Stimulated activated CD4-positive, alpha-beta T cell treated with anti-CD3 and anti-CD28 coated beads, Interleukin-15, amount 100 ng/mL, for 24 hours (primary cell): ENCODE measurements around the gene SHLD1.
A peak's percentile ranks its signal among the peaks of the same experiment; 100 is the strongest.

Experiments
- DNase-seq: peaks from one replicate; pipeline ENCODE4 v3.0.0-alpha.2; 2020

SHLD1 gene

DNA sequence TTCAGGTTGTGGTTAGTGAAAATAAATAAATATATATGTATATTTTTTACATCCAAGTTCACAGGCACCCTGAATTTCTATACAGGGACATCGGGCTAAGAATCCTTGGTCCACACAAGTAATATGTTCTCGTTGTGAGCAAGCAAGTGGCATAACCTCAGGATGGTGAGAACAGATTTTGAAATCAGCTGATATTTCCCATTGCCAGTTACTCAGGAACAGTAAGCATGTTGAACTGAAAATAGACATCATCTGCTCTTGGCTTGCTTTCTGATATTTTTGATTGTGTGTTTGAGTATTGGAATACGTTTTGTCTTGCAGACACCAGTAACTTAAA, 112.5 kb downstream of the SHLD1 start:
- DNase-seq, result no peak

DNA sequence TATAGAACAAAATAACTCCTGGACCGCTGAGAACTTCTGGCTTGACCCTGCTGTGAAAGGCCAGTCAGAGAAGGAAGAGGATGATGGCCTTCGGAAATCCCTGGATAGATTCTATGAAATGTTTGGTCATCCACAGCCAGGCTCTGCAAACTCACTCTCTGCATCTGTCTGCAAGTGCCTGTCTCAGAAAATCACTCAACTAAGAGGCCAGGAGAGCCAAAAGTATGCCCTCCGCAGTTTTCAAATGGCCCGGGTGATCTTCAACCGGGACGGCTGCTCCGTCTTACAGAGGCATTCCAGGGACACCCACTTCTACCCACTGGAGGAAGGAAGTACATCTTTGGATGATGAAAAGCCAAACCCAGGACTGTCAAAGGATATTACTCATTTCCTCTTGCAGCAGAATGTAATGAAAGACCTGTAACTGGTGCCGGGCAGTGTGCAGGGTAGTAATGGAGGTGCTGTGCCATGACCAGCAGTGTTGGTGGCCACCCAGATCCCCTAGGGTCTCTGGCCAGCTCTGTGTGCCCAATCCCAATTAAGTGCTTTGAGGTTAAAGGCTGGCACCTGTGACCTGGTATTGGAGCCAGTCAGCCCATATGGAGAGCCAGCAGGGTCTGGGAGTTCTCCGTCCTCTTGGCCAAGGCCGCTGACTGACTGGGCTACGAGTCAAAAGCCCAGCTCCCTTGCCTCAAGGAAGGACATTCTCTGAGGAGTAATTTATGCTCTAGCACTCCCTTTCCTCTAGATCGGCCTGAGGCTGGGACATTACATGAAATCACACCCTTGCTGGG, 113.0 kb downstream of the SHLD1 start:
- no peak for DNase-seq

DNA sequence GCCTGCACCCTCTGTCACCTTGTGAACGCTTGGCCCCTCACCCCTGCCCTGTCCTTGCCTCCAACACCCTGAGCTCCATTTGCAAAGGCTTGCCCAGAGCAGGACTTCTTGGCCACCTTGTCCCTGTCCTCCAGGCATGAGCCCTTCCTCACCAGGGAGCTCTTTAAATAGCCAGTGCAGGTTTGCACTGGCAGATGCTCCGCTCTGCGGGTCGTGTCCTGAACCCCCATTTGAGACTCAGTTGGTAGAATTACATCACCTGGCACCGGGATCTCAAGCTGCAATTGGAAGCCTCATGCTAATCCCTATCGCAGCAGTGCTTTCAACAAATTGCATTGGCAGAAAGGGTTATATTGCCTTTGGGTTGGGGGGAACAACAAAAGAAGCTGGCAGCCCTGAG, 114.2 kb downstream of the SHLD1 start:
- DNase-seq, result no peak

DNA sequence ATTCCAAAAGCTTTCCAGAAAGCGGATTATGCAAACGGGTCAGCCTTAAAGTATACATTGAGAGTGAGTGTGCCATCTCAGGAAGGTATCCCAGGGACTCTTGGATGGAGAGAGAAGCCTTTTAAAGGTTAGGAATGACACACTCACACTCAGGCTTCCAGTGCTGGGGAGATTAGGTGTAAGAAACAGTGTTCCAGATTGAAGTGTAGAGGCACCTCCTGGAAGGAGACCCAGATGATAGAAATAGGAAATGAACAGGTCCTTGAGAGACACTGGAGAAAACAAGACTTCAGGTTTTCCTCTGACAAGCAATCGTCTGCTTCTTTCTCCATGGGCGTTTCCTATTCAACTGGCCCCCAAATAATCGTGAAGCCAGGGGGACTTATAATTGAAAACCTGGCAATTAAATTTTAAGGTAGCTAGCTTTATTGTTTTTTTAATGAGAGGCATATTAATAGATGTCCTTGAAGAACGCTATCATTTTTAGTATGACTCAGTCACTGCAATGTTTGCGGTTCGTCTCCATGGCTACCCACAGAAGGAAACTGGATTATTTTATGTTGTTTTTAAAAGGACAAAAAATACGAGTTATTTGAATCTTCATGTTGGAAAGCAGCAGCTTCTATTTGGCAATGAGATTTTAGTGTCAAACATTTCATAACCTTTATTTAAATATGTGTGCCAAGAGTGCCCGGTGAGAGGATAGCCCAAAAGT, 114.8 kb downstream of the SHLD1 start:
- peak; percentile 17 for DNase-seq

DNA sequence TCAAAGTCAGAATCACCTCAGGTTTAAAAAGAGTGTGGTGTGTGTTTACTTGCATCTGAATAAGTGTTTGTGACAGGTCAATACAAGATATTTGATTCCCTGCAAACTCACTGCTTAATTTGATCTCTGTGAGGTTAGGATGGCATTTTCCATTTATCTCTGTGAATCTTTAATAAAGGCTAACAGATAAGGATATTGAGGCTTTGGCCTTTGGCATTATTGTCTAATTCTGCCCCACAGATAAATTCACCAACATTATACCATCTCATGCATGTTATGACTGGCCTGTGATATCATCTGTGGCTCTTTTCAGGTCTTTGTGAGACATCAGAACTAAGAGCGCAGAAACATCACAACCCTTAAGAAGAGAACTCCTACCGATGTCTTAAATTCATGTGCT, 115.4 kb downstream of the SHLD1 start:
- no peak for DNase-seq

DNA sequence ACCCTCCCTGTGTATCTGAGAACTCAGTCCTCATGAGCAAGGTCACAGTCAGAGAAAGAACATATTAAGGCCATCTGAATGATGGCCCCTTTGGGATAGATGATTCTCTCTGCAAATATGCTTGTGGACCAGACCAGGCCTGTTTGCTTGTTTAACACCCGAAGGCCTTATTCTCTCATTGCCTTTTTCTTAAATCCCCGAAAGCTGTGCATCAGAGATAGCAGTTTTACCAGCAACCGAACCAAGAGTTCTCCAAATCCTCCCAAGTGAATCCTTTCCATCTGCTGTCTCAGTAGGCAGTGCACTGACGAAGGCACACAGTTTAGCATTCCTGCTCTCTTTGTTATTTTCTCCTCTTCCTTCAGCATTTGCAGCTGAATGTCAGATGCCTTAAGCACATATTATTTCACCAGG, 120.4 kb downstream of the SHLD1 start:
- no peak for DNase-seq

DNA sequence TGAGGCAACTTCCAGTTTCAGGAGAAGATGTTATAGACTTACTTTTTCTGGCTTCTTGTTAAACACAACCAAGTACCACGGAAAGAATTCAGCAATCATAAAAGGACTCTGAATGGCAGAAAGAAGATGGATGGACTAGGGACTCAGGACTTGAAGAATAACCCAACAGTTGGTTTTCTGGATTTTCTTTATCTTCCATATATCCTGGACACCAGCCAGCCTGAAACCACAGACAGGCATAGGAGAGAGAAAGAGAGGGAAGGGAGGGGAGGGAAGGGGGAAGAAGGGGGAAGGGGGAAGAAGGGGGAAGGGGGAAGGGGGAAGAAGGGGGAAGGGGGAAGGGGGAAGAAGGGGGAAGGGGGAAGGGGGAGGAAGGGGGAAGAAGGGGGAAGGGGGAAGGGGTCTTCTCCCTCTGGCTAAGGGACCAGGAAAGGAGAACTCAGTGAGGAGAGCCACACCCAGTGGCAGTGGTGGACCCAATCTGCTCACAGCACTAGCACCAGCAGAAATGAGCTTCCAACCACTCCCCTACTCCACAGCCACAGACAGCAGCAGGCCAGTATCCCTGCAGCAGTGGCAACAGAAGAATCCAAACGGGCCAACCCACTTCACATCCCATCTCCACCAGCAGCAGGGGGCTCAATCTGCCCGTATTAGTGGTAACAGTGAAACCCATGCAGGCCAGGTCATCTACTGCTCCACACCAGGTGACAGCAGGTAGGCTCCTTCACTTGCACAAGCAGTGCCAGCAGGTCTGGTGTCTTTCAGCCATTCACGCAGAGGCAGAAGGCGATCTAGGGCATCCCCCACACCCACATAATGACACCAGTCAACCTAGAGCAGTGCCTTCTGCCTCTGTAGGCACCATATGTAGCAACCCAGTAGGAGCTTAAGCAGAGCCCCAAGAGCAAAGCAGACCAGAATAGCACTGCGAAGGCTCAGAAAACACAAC, 121.5 kb downstream of the SHLD1 start:
- no peak for DNase-seq

DNA sequence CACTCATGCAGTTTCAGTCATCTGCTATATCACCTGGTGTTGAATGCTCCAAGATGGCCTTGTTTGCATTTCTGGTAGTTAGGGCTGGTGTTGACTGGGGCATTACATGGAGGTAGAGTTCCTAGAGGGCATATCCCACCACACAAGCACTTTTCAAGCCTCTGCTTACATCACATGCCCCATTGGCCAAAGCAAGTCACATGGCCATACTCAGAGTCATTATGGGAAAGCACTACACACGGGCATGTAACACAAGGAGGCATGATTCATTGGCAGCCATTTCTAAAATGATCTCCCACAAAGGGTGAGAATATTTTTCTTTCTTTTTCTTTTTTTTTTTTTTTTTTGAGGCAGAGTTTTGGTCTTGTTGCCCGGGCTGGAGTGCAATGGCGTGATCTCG, 126.9 kb downstream of the SHLD1 start:
- no peak for DNase-seq

DNA sequence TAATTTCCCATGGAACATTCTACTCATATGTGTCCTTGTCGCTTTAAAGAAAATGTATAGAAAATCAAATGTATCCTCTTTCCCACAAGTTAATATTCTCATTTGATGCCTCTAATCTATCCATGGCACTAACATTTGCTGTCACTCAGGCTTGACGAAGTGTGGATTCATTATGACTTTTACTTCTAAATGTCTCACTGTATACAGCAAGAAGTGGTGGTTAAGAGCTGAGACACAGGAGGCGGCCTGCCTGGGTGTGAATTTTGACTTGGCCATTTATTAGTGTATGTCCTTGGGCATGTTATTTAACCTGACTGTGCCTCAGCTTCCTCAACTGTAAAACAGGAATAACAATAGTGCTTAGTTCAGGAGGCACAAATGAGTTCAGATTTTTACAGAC, 130.1 kb downstream of the SHLD1 start:
- DNase-seq, result no peak

DNA sequence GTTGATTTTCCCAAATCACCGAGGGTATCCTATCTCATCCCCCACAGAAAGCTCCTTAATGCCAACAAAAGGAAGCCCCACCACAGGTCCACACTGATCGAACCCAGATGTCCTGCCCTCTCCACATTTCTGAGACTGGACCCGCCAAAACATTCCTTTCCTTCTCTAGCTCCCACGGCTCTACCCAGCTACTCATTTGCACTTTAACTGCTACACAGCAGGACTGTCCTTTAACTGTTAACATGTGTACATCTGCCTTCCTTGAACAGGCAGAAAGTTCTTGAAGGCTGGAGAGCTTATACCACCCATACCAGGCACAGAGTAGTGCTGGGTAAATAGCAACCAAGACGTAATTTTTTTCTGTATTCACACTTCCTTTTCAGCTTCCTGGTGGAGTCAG, 131.5 kb downstream of the SHLD1 start:
- DNase-seq, result no peak

DNA sequence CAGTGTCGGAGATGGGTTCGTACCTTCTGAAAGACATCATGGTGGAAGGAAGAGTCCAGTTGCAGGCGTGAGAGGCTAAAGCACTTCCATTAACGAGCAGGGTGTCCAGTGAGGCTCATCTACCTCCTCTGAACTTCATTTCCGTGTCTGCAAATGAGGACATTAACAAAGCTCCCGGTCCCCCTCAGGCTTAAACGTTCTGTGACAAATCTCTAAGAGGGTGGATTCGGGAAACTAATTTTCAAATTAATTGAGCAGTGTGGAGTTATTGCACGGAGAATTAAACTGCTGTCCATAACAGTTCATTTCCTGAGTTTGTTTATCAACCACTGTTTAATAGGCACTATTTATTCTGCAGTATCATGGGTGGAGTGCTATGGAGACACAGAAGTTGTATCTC, 132.0 kb downstream of the SHLD1 start:
- no peak for DNase-seq

DNA sequence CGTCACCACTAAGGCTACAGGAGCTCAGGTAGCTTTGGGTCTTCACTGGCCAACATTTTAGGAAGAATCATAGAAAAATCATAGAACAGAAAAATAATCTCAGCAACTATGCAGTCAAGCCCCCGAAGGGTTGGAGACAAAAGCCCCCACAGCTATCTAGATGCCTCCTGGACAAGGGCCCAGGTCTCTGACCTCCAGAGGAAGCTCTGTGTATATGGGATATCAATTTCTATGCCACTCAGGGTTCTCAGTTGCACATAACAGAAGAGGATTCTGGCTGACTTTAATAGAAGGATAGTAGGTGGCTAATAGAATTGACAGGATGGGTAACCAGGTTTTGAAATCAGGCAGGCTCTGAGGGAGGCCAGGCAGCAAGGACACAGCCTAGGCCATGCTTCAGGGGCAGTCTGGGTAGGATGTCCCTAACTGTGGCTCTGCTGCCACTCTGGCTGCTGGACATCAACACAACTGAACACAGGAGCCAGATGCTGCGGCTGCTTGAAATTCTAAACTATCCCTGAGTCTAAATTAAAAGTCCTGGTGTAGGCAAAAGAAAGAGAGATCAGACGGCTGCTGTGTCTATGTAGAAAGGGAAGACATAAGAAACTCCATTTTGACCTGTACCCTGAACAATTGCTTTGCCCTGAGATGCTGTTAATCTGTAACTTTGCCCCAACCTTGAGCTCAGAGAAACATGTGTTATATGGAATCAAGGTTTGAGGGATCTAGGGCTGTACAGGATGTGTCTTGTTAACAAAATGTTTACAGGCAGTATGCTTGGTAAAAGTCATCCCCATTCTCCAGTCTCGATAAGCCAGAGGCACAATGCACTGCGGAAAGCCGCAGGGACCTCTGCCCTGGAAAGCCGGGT, 134.5 kb downstream of the SHLD1 start:
- no peak for DNase-seq

DNA sequence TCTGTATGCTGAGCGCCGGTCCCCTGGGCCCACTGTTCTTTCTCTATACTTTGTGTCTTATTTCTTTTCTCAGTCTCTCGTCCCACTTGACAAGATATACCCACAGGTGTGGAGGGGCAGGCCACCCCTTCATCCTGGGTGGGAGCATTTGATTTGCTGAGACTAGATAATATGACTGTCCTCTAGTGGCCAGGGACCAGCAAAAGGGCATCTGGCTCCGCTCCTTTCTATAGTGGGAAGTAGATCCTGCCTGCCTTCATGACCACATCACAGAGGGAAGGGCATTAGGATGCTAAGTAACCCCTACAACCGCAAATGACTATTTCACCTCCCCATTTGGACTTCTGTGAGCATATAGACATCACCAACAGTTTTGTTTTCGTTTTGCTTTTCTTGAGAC, 135.7 kb downstream of the SHLD1 start:
- no peak for DNase-seq

DNA sequence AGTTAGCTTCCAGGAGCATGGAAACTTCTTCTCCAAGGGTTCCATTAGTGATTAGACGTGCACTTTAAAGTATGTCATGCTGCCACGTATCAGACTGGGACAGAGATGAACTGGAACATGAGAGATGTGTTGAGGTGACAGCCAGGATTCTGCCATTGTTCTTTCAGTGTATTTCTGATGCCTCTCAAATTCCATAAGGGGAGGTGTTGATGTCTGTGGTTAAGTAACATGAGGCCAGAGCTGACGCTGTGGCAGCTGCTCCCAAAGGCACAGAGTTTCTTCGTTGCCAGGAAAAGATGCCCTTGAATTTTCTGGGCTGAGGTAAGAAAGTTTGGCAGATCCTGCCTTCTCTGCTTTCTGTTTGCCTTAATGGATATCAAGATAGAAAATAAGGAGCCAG, 136.6 kb downstream of the SHLD1 start:
- DNase-seq, result no peak

DNA sequence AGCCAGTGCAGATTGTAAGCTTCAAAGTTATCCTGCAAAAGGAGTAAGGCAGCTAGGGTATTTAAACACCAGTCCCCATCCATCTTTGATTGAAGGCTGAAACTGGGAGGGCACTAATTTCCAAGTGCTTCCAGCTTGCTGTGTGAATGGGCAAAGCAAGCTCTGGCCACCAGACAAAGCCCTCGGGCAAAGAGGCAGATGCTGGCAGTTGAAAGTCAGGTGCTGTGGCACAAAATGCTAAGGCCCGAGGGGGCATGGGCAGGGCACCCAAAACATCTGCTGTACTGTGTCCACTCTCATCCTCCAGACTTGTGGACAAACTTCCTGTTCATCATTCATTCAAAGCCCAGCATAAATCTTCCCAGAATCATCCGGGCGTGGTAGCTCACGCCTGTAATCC, 137.2 kb downstream of the SHLD1 start:
- no peak for DNase-seq

DNA sequence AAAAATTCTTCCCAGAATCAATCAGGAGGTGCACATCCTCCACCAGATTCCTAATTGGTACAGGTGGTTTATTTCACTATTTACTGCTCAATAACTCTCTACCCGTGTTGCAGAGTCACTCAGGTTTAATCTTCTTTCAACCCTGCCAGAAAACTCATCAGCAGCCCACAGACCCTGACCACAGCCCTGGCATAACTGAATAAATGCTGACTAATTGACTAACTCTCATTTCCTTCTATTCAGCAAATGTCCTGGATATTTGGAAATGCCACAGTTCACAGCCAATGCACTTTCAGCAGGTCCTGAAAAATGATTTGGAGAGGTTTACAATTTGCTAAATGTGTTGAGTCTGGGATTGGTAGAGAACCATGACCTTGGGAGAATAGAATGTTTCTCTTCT, 137.8 kb downstream of the SHLD1 start:
- DNase-seq, result no peak

DNA sequence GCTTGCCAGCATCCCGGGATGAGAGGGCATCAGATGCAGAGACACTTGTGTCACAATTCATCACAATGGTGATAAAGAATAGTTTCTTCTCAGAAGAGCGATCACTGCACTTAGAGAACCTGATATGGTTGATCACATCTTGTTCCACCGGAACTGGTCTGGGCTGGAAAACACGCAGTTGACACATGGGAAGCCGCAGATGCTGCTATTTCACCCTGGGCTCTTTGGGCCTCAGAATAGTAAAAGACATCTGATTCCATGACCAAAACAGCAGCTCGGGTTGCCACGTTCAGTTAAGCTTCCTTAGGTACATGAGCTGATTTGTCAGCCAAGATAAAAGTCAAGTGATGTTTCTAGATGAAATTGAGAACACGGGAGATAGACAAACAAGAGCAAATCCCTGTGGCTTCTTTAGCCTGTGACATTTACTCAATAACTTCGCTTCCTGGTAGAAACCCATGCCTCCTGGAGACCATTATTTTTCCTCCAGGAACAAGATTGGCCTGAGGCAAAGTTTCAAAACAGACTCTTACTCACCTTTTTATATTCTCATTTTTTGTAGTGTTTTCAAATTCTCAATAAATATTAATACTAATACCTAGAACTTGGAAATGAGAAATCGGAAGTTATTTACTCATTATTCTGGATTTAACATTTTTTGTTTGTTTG, 140.7 kb downstream of the SHLD1 start:
- no peak for DNase-seq

DNA sequence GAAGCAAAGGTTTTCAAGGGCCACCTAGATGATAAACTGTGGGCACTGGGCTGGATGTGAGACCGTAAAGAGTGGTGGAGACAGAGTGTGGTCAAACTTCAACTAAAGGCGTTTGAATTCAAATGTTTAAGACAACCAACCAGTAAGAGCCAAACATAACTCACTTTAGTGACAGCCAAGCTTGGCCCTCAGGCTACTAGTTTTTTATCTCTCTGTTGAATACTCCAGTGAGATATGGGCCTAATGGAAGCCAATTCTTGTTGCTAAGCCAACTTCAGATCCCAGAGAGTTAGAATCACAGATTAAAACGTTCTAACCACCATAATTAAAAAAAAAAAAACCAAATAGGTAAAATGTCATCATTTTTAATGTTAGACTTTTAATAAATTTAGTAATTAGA, 142.9 kb downstream of the SHLD1 start:
- no peak for DNase-seq

DNA sequence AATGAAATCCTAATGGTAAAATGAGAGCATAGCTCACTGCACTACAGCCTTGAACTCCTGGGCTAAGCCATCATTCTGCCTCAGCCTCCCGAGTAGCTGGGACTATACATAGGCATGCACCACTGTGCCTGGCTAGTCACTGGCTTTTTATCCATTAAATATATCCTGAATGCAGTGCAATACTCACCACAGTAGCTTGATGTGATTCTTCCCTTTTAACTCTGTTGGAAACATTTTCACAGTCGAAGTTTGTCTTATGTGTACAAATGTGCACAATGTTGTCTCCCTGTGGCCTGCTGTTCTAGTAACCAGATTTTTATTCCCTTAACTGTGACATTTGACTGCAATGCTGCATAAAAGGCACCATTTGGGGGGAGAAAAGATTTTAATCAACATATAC, 143.4 kb downstream of the SHLD1 start:
- no peak for DNase-seq

DNA sequence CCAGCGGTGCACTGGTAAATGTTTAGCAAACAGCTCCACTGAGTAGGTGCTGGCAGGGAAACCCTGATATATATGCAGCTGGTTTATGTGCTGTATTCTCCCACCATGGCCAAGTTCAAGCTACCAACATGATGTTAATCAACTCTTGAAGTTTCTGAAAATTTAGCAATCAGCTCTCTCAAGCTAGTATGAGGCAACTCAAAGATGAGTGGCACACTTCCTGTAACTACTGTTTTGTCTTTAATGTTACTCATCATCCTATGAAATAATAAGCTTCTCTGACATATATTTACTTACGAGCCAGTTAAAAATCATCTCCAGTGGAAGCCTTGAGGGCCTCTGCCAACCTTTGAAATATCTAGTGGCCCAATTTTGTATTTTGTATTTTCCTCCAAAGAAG, 145.4 kb downstream of the SHLD1 start:
- no peak for DNase-seq

DNA sequence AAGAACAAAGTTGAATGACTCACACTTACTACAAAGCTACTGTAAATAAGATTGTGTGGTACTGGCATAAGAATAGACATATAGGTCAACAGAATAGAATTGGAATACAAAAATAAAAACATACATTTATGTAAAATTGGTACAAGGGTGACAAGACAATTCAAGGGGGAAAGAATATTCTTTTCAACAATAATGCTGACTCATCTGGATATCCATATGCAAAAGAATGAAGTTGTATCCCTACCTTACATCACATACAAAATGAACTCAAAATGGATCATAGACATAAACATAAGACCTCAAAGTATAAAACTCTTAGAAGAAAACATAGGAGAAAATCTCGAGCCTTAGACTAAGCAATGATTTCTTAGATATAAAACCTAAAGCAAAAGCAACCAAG, 149.2 kb downstream of the SHLD1 start:
- DNase-seq, result no peak

DNA sequence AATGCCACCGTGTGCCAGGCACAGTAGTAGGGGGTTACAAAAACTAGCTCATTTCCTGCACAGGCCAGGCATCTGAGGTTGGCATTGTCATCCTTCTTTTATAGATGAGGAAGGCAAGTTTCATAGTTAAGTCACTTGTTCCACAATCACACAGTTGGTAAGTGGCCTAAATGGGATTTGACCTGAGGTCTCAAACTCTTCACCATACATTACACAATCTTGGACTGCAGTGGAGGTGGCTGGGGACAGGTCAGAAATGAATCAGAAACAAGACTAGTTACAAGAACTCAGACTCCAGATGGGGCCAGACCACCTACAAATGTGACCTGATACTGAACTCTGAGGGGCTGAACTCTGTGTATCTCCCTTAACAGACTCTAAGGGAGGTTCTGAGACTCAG, 150.7 kb downstream of the SHLD1 start:
- no peak for DNase-seq
